SHP77 treated with DMSO at 0.1 percent for 48 hours (cell line): ENCODE measurements around the gene KRTAP9-4.
"Not testable (repeated sequence)": the region's sequence is repeated elsewhere in the genome, so short reads cannot be mapped to it uniquely, and the experiment has no call there.

ENCODE experiments used
- DNase-seq: peaks from one replicate; lab custom pipeline; 2025; lab: John Stamatoyannopoulos, UW

Gene KRTAP9-4

GRCh38 chr17:41265078-41265477, 15.6 kb downstream of the KRTAP9-4 start, which contains the start of gene KRTAP9-6:
Gene KRTAP9-6, plus strand, starts transcription at chr17:41265378. Its CDS starts 0 bp downstream, at chr17:41265378.
- no peak for DNase-seq

GRCh38 chr17:41267711-41268110, 18.2 kb downstream of the KRTAP9-4 start:
- no peak for DNase-seq

- not testable (repeated sequence) for DNase-seq
Measured at GRCh38 chr17:41271323-41271722, 21.8 kb downstream of the KRTAP9-4 start.

- DNase-seq: no peak
Measured at GRCh38 chr17:41271858-41272257, 22.4 kb downstream of the KRTAP9-4 start.

GRCh38 chr17:41275648-41276190, 26.2 kb downstream of the KRTAP9-4 start, which contains the start of gene KRTAP9-7:
Gene KRTAP9-7, plus strand, starts transcription at chr17:41275698. Its CDS starts 0 bp downstream, at chr17:41275698.
- not testable (repeated sequence) for DNase-seq

- DNase-seq: no peak
Measured at GRCh38 chr17:41278176-41278955, 28.9 kb downstream of the KRTAP9-4 start.

GRCh38 chr17:41284043-41284442, 34.6 kb downstream of the KRTAP9-4 start:
- no peak for DNase-seq

GRCh38 chr17:41284546-41284945, 35.1 kb downstream of the KRTAP9-4 start:
- DNase-seq: no peak

GRCh38 chr17:41287050-41287449, 37.6 kb downstream of the KRTAP9-4 start:
- no peak for DNase-seq

- DNase-seq: no peak
Measured at GRCh38 chr17:41294016-41294415, 44.5 kb downstream of the KRTAP9-4 start.

GRCh38 chr17:41296846-41297245, 47.4 kb downstream of the KRTAP9-4 start:
- DNase-seq: no peak

- no peak for DNase-seq
Measured at GRCh38 chr17:41298458-41299135, 49.1 kb downstream of the KRTAP9-4 start.
